Breast epithelium (tissue), 4 donors: ENCODE measurements around the gene ITGA2B. TPM values are rescaled to one million over a fixed set of nuclear protein-coding genes. Genes with fewer than 3 reads are reported as not detected.
A peak's percentile ranks its signal among the peaks of the same experiment; 100 is the strongest.
"Not testable (repeated sequence)": the region's sequence is repeated elsewhere in the genome, so short reads cannot be mapped to it uniquely, and the experiment has no call there.

Experiments
- DNase-seq, 2 donors: peaks; one replicate each; pipeline ENCODE4 v3.0.0-alpha.2; 2019; ENCODE audit warnings: low spot score in 2 of 2
- H3K27ac ChIP-seq, 2 donors: fragments of 200-600 bp; sonication (generic) in 1 of 2; one replicate each; pipeline ENCODE4 v1.5.1; 2016 to 2019; ENCODE audit warnings: mild to moderate bottlenecking in 1 of 2
- H3K27me3 ChIP-seq, 2 donors: fragments of 200-600 bp; sonication (generic) in 1 of 2; one replicate each; pipeline versions ENCODE4 v1.5.1 to v1.6.0; 2017 to 2019; ENCODE audit warnings: control low read depth in 1 of 2, mild to moderate bottlenecking in 1 of 2
- H3K36me3 ChIP-seq: fragments of 200-600 bp; one replicate; pipeline ENCODE4 v1.5.1; 2019
- H3K4me1 ChIP-seq, 2 donors: fragments of 200-600 bp; sonication (generic); one replicate each; pipeline ENCODE4 v1.5.1; 2016 to 2019; ENCODE audit warnings: control low read depth in 1 of 2
- H3K4me3 ChIP-seq, 3 donors: fragments of 200-600 bp; sonication (generic); 1 replicate in 2 of 3; 2 replicates in 1 of 3; pipeline ENCODE4 v1.5.1; 2016 to 2019; ENCODE audit warnings: mild to moderate bottlenecking in 3 of 3, moderate library complexity in 2 of 3
- H3K9me3 ChIP-seq, 2 donors: fragments of 200-600 bp; sonication (generic) in 1 of 2; one replicate each; pipeline ENCODE4 v1.5.1; 2016 to 2019; ENCODE audit warnings: control low read depth in 1 of 2
- CTCF ChIP-seq, 3 donors: fragments of 450-650 bp; IDR thresholded peaks; one replicate each; pipeline ENCODE4 v1.5.1; 2016 to 2017; ENCODE audit warnings: antibody characterized with exemption in 3 of 3, mild to moderate bottlenecking in 3 of 3, moderate library complexity in 3 of 3
- POLR2A ChIP-seq: fragments of 450-650 bp; IDR thresholded peaks from one replicate; pipeline ENCODE4 v1.6.1; 2016; ENCODE audit warnings: antibody characterized with exemption, mild to moderate bottlenecking, moderate library complexity
- POLR2AphosphoS5 ChIP-seq, 3 donors: sonication (generic); formaldehyde crosslinking; IDR thresholded peaks; one replicate each; pipeline ENCODE4 v1.6.1; 2017; ENCODE audit warnings: antibody characterized with exemption in 3 of 3
- intact Hi-C: fragments of 100-400 bp; cut with DNase I; formaldehyde crosslinking; loops from one replicate; pipeline ENCODE4 v1.15.1; 2023; ENCODE audit warnings: low total_unique reads
- total RNA-seq, 3 donors: library from RNA; depleted of rRNA; stranded (reverse); fragments of >200 nt; gene quantifications; one replicate each; pipeline ENCODE4 v1.1.0, GENCODE V29; 2016

The ITGA2B gene
- total RNA-seq, 3 donors from 2014 or later = 0.66 to 1.2 (median 1.1) TPM

GRCh38 chr17:44367231-44367979, 22.0 kb downstream of the ITGA2B start:
- no peak for DNase-seq
- Histone ChIP-seq H3K27me3 (peaks cover 0 to 13% of the 10 kb centered on the region in 2 donors), H3K36me3 (no peaks in the 10 kb centered on the region), H3K4me3 (no peak overlapping the region), H3K27ac (no peak overlapping the region), H3K9me3 (no peaks in the 10 kb centered on the region), H3K4me1 (peaks cover 0 to 4% of the 10 kb centered on the region in 2 donors)
- intact Hi-C loops = no loop called here
- TF ChIP-seq POLR2A (no peak), POLR2AphosphoS5 (IDR thresholded peaks at IDR 0.05) (no peak), CTCF (IDR thresholded peaks at IDR 0.05) (no peak)

GRCh38 chr17:44365051-44365450, 24.4 kb downstream of the ITGA2B start:
- H3K27ac ChIP-seq, H3K9me3 ChIP-seq, H3K4me1 ChIP-seq, H3K4me3 ChIP-seq, intact Hi-C loops, H3K27me3 ChIP-seq, H3K36me3 ChIP-seq, DNase-seq: not testable (repeated sequence)

- Histone ChIP-seq H3K27me3 (no peaks in the 10 kb centered on the region), H3K4me3 (peak within 1 kb of the TSS; percentile 50 to 85 (median 74)), H3K4me1 (peaks cover 0 to 4% of the 10 kb centered on the region in 2 donors), H3K27ac (no peak within 1 kb of the TSS), H3K36me3 (no peaks in the 10 kb centered on the region), H3K9me3 (no peaks in the 10 kb centered on the region)
- TF ChIP-seq POLR2A (no peak), CTCF (IDR thresholded peaks at IDR 0.05) (peak in 1 of 3 donors; percentile 55)
- DNase-seq = no peak
- intact Hi-C loops = no loop called here
Observed at GRCh38 chr17:44363613-44364159, 25.8 kb downstream of the ITGA2B start, which contains the start of gene FAM171A2. FAM171A2 (minus strand) TSS chr17:44363853; CDS start chr17:44363714, 139 bp downstream.

- Histone ChIP-seq H3K27ac (no peak overlapping the region), H3K9me3 (no peaks in the 10 kb centered on the region), H3K27me3 (no peaks in the 10 kb centered on the region), H3K36me3 (no peaks in the 10 kb centered on the region), H3K4me1 (peaks cover 0 to 4% of the 10 kb centered on the region in 2 donors), H3K4me3 (peak overlapping the region; percentile 50 to 85 (median 74))
- DNase-seq = no peak
- no peak for TF ChIP-seq CTCF (IDR thresholded peaks at IDR 0.05)
- TF ChIP-seq POLR2AphosphoS5 (IDR thresholded peaks at IDR 0.05) = no peak
- TF ChIP-seq POLR2A = no peak
- intact Hi-C loops = no loop called here
Observed at GRCh38 chr17:44362949-44363612, 26.4 kb downstream of the ITGA2B start.

- no peak for TF ChIP-seq POLR2AphosphoS5 (IDR thresholded peaks at IDR 0.05)
- TF ChIP-seq CTCF (IDR thresholded peaks at IDR 0.05) = no peak
- no peak for TF ChIP-seq POLR2A
- H3K9me3 ChIP-seq = no peaks in the 10 kb centered on the region
- H3K36me3 ChIP-seq = no peaks in the 10 kb centered on the region
- no peak for DNase-seq
- peaks cover 0 to 4% of the 10 kb centered on the region in 2 donors for H3K4me1 ChIP-seq
- no peak overlapping the region for H3K27ac ChIP-seq
- H3K4me3 ChIP-seq = peak overlapping the region; percentile 50 to 85 (median 74)
- intact Hi-C loops = no loop called here
- no peaks in the 10 kb centered on the region for H3K27me3 ChIP-seq
Observed at GRCh38 chr17:44362459-44362948, 26.9 kb downstream of the ITGA2B start.
